Tibial artery (tissue), 4 donors: ENCODE data around the gene SLC44A3.

Source experiments
- DNase-seq, 2 donors: peaks; one replicate each; pipeline ENCODE4 v3.0.0-alpha.2; 2019
- H3K27ac ChIP-seq, 2 donors: fragments of 200-600 bp; sonication (generic) in 1 of 2; 1 replicate in 1 of 2; 2 replicates in 1 of 2; pipeline ENCODE4 v1.5.1; 2018 to 2019; ENCODE audit warnings: mild to moderate bottlenecking in 1 of 2
- H3K27me3 ChIP-seq, 2 donors: fragments of 200-600 bp; sonication (generic) in 1 of 2; one replicate each; pipeline versions ENCODE4 v1.5.1 to v1.6.0; 2016 to 2019
- H3K36me3 ChIP-seq, 3 donors: fragments of 200-600 bp; sonication (generic) in 2 of 3; one replicate each; pipeline ENCODE4 v1.5.1; 2016 to 2019; ENCODE audit warnings: mild to moderate bottlenecking in 2 of 3
- H3K4me1 ChIP-seq, 4 donors: fragments of 200-600 bp; sonication (generic) in 2 of 4; 1 replicate in 3 of 4; 2 replicates in 1 of 4; pipeline ENCODE4 v1.5.1; 2016 to 2019
- H3K4me3 ChIP-seq, 2 donors: fragments of 200-600 bp; sonication (generic) in 1 of 2; 1 replicate in 1 of 2; 2 replicates in 1 of 2; pipeline ENCODE4 v1.5.1; 2018 to 2019; ENCODE audit warnings: mild to moderate bottlenecking in 2 of 2
- H3K9me3 ChIP-seq, 3 donors: fragments of 200-600 bp; sonication (generic) in 1 of 3; one replicate each; pipeline ENCODE4 v1.5.1; 2016 to 2019
- intact Hi-C: fragments of 100-400 bp; cut with DNase I; formaldehyde crosslinking; loops from one replicate; pipeline ENCODE4 v1.15.0; 2023; ENCODE audit warnings: low total_unique reads
- TF ChIP-seq, protein P1 (sequence below), 2 experiments: fragments of 200-600 bp in 1 of 2; fragments of 450-650 bp in 1 of 2; IDR thresholded peaks; one replicate each; pipeline ENCODE4 v1.5.1; 2017 to 2019; ENCODE audit warnings: antibody characterized with exemption in 2 of 2, mild to moderate bottlenecking in 1 of 2, moderate library complexity in 1 of 2

The SLC44A3 gene

DNA sequence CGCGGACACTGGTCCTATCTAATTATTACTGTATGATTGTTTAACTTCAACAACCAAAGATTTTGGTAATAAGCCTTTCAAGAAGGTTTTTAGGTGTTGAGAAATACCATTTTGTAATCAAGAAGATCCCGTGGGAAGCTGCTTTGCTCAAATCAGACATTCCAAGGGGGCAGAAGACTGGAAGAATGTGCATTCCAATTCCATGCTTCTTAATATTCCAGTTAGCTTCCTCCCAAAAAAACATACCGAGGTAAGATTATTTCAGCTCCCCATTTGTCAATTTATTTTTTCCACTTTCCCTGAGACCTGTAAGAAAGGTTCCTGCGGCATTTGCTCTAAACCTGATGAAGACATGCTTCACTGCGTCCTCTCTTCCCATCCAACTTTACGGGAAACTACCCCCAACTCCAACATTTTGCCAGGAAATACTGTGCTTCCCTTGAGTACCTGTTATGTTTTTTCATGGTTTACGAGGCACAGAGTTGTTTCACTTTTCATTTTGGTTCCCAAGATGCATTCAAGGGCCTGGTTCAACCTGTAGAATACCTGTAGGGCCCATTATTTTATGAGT lies 102.7 kb downstream of the SLC44A3 start:
- intact Hi-C loops: no loop called here
- H3K9me3 ChIP-seq: no peaks in the 10 kb centered on the region
- no peak for DNase-seq
- peak overlapping the region; percentile 99 for H3K27ac ChIP-seq
- no peaks in the 10 kb centered on the region for H3K27me3 ChIP-seq
- H3K4me1 ChIP-seq: peaks cover 0 to 74% (median 42%) of the 10 kb centered on the region in 4 donors
- TF ChIP-seq, protein P1, sequence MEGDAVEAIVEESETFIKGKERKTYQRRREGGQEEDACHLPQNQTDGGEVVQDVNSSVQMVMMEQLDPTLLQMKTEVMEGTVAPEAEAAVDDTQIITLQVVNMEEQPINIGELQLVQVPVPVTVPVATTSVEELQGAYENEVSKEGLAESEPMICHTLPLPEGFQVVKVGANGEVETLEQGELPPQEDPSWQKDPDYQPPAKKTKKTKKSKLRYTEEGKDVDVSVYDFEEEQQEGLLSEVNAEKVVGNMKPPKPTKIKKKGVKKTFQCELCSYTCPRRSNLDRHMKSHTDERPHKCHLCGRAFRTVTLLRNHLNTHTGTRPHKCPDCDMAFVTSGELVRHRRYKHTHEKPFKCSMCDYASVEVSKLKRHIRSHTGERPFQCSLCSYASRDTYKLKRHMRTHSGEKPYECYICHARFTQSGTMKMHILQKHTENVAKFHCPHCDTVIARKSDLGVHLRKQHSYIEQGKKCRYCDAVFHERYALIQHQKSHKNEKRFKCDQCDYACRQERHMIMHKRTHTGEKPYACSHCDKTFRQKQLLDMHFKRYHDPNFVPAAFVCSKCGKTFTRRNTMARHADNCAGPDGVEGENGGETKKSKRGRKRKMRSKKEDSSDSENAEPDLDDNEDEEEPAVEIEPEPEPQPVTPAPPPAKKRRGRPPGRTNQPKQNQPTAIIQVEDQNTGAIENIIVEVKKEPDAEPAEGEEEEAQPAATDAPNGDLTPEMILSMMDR (IDR thresholded peaks at IDR 0.05): no peak
- H3K4me3 ChIP-seq: peak overlapping the region; percentile 16 to 93
- peaks cover 0 to 2% (median 0%) of the 10 kb centered on the region in 3 donors for H3K36me3 ChIP-seq

DNA sequence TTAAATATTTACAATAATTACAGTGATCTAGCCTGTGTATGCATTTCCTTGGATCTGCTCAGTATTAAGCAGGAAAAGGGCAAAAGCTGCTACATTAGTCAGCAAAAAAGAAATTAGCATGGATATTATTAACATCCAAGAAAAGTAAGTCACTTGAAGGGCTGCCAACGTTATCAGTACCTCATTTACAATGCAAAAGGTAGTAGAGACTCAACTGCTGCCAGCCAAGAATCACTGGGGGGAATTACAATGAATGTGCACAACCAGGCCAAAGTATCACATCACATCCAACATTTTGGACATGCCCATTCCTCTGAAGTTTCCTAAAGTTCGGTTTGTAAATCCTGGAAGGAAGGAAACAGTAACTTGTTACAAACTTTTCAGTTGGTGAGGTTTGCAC lies 104.8 kb downstream of the SLC44A3 start:
- peaks cover 0 to 2% (median 0%) of the 10 kb centered on the region in 3 donors for H3K36me3 ChIP-seq
- no peak for DNase-seq
- H3K4me3 ChIP-seq: peak overlapping the region; percentile 86 to 93
- H3K27me3 ChIP-seq: no peaks in the 10 kb centered on the region
- H3K9me3 ChIP-seq: no peaks in the 10 kb centered on the region
- TF ChIP-seq, protein P1 (IDR thresholded peaks at IDR 0.05): no peak
- H3K27ac ChIP-seq: peak overlapping the region; percentile 99
- H3K4me1 ChIP-seq: peaks cover 0 to 72% (median 47%) of the 10 kb centered on the region in 4 donors
- intact Hi-C loops: loop anchor here (2.0 to 5.0 kb wide), 2 partner anchors 62 to 107 kb away; no protein-coding TSS in a partner anchor

DNA sequence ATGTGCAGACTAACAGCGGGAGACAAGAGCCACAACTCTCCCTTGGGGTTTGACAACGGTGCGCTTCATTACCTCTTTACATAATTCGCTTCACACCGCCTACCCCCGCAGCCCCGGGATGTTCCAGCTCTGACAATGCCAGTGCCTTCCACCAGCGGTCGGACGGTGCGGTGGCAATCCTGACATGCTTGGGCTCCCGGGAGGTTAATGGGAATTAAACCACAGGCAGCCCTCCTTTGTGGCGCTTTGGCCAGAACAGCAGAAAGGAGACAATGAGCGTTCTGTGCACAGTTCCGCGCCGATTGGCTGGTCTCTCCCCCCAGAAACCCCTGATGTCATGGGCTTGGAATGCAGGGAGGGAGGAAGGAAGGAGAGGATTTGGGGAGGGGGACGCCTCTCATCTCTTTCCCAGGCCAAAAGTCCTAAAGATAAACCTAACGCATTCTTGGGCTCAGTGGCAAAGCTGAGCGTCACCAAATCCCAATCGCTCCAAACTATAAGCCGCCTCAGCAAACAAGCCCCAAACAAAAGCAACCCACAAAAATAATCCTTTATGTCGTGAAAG lies 105.5 kb downstream of the SLC44A3 start:
- Histone ChIP-seq H3K36me3 (peaks cover 0 to 2% (median 0%) of the 10 kb centered on the region in 3 donors), H3K9me3 (no peaks in the 10 kb centered on the region), H3K4me1 (peaks cover 0 to 72% (median 46%) of the 10 kb centered on the region in 4 donors), H3K4me3 (peak overlapping the region; percentile 86 to 93), H3K27me3 (no peaks in the 10 kb centered on the region), H3K27ac (peak overlapping the region; percentile 99)
- DNase-seq: peak; percentile 76 to 84
- intact Hi-C loops: loop anchor here (2.0 to 5.0 kb wide), 2 partner anchors 63 to 107 kb away; no protein-coding TSS in a partner anchor
- TF ChIP-seq, protein P1 (IDR thresholded peaks at IDR 0.05): peak in 1 of 2 experiments; percentile 7

DNA sequence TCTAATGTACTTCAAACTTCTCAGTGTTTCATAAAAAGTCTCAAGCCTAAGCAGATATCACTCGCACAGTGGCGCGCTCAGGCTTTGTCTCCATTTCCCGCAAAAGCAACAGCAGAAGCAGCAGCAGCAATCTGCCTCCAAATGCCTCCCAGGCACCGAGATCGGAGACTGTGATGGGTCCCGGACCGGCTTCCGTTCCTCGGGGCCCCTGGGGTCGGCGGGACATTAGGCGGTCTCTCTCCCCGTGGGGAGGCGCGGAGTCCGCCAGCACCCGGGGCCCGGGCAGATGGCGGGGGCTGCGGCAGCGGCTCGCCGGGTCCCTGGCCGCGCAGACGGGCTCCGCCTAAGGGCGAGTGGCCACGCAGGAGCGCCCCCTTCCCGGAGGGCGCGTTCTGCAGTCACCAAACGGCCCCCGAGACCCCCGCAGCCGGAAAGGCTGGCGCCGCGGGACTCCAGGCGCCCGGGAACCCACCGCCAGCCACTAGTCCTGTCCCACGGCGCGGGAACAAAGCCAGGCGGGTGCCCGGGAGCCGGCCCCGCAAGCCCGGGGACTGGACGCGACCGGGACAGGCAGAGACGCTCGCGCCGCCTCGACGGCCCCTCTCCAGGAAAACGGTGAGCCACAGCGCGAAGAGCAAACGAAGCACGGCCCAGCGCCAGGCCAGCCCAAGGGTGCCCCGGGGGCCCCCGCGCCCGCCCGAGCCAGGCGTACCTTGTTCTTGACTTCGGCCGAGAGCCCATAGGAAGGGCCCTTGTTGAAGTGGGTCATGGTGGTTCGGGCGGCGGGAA lies 106.2 kb downstream of the SLC44A3 start:
- Histone ChIP-seq H3K4me1 (peaks cover 0 to 66% (median 43%) of the 10 kb centered on the region in 4 donors), H3K9me3 (no peaks in the 10 kb centered on the region), H3K4me3 (peak overlapping the region; percentile 86 to 93), H3K27ac (peak overlapping the region; percentile 99), H3K36me3 (peaks cover 0 to 2% (median 0%) of the 10 kb centered on the region in 3 donors), H3K27me3 (no peaks in the 10 kb centered on the region)
- TF ChIP-seq, protein P1 (IDR thresholded peaks at IDR 0.05): peak; percentile 46 to 48
- intact Hi-C loops: loop anchor here (5.0 kb wide), 1 partner anchor 106 kb away; no protein-coding TSS in a partner anchor
- peak; percentile 42 to 78 for DNase-seq

DNA sequence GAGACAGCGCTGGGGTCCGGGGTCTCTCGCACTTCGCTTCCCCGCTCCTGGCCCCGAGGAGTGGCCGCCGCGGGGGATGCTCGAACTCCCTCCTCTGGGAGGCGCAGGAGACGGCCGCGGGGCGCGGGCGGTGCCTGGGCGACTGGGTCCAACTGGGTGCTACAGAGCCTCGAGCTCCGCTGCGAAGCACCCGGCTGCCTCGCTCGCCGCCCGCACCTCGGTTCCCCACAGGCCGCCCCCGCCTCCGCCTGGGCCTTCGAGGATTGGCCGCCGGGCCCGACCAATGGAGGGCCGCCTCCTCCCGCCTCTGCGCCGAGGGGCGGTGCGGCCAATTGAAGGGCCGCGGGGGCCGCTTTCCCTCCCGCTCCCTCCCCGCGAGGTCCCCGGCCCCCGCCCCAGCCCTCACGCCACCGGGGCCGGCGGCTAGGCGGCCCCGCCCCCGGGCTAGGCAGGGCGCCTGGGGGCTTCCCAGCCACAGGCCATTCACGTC lies 106.8 kb downstream of the SLC44A3 start, which contains the start of gene CNN3:
Gene CNN3, minus strand, starts transcription at position 196 of the 490 bp plus-strand sequence. CDS start 216 bp downstream, outside the sequence.
- Histone ChIP-seq H3K4me1 (peaks cover 0 to 59% (median 39%) of the 10 kb centered on the region in 4 donors), H3K4me3 (peak within 1 kb of the TSS; percentile 86 to 93), H3K36me3 (peaks cover 0 to 8% (median 0%) of the 10 kb centered on the region in 3 donors), H3K27me3 (no peaks in the 10 kb centered on the region), H3K9me3 (no peaks in the 10 kb centered on the region), H3K27ac (peak within 1 kb of the TSS; percentile 99)
- TF ChIP-seq, protein P1 (IDR thresholded peaks at IDR 0.05): no peak
- DNase-seq: peak; percentile 90 to 97
- intact Hi-C loops: loop anchor here (5.0 kb wide), 1 partner anchor 105 kb away; no protein-coding TSS in a partner anchor
